GM18858 (cell line): ENCODE results near the gene DBH.
"Not testable (repeated sequence)": the region's sequence is repeated elsewhere in the genome, so short reads cannot be mapped to it uniquely, and the experiment has no call there.

Experiments used
- ATAC-seq: cut with Tn5 transposase; IDR thresholded peaks from one replicate; pipeline ENCODE4 v1.9.1; 2021; ENCODE audit not compliant: unreplicated experiment

The DBH gene

GRCh38 chr9:133664173-133665050 is 28.2 kb downstream of the DBH start:
- ATAC-seq: no peak

- no peak for ATAC-seq
Measured at GRCh38 chr9:133665096-133665495, 28.9 kb downstream of the DBH start.

GRCh38 chr9:133665535-133665934 is 29.4 kb downstream of the DBH start:
- ATAC-seq: no peak

GRCh38 chr9:133666387-133666786 is 30.2 kb downstream of the DBH start:
- no peak for ATAC-seq

- no peak for ATAC-seq
Measured at GRCh38 chr9:133666845-133667244, 30.7 kb downstream of the DBH start.

- no peak for ATAC-seq
Measured at GRCh38 chr9:133667759-133668450, 31.7 kb downstream of the DBH start.

- ATAC-seq: no peak
Measured at GRCh38 chr9:133669182-133669801, 33.1 kb downstream of the DBH start.

GRCh38 chr9:133670466-133670865 is 34.3 kb downstream of the DBH start:
- ATAC-seq: no peak

- no peak for ATAC-seq
Measured at GRCh38 chr9:133671371-133671770, 35.2 kb downstream of the DBH start.

- no peak for ATAC-seq
Measured at GRCh38 chr9:133672503-133673257, 36.5 kb downstream of the DBH start.

GRCh38 chr9:133673258-133673655 is 37.1 kb downstream of the DBH start:
- ATAC-seq: no peak

- ATAC-seq: no peak
Measured at GRCh38 chr9:133674091-133674490, 37.9 kb downstream of the DBH start.

GRCh38 chr9:133675796-133676195 is 39.6 kb downstream of the DBH start:
- not testable (repeated sequence) for ATAC-seq

GRCh38 chr9:133676450-133676849 is 40.3 kb downstream of the DBH start:
- ATAC-seq: no peak

- ATAC-seq: no peak
Measured at GRCh38 chr9:133677126-133678010, 41.2 kb downstream of the DBH start.

GRCh38 chr9:133679056-133679455 is 42.9 kb downstream of the DBH start:
- no peak for ATAC-seq

- no peak for ATAC-seq
Measured at GRCh38 chr9:133679466-133680061, 43.4 kb downstream of the DBH start.

GRCh38 chr9:133680250-133680975 is 44.2 kb downstream of the DBH start:
- ATAC-seq: no peak
